Thyroid gland (tissue), 4 donors: ENCODE data around the gene SLC25A42.

Source experiments
- CTCF ChIP-seq, 6 experiments: fragments of 200-600 bp in 3 of 6; fragments of 450-650 bp in 3 of 6; sonication (generic) in 3 of 6; IDR thresholded peaks; one replicate each; pipeline ENCODE4 v1.5.1; 2016 to 2019; ENCODE audit warnings: antibody characterized with exemption in 6 of 6, mild to moderate bottlenecking in 2 of 6, inconsistent platforms in 1 of 6, moderate library complexity in 1 of 6
- POLR2A ChIP-seq, 2 donors: fragments of 450-650 bp; IDR thresholded peaks; one replicate each; pipeline ENCODE4 v1.6.1; 2017; ENCODE audit warnings: antibody characterized with exemption in 2 of 2, mild to moderate bottlenecking in 2 of 2, moderate library complexity in 1 of 2

- TF ChIP-seq POLR2A (IDR thresholded peaks at IDR 0.05) (no peak), CTCF (IDR thresholded peaks at IDR 0.05) (peak in 2 of 6 experiments; percentile 21 to 32)
These were observed 416 bp downstream of the SLC25A42 start for GRCh38 chr19:19064098-19064722.
